Measurements from ENCODE around the gene ADCY7.

Gene ADCY7

GRCh38 chr16:50306287-50306686 is 39.9 kb downstream of the ADCY7 start:
- TF ChIP-seq, protein P1, sequence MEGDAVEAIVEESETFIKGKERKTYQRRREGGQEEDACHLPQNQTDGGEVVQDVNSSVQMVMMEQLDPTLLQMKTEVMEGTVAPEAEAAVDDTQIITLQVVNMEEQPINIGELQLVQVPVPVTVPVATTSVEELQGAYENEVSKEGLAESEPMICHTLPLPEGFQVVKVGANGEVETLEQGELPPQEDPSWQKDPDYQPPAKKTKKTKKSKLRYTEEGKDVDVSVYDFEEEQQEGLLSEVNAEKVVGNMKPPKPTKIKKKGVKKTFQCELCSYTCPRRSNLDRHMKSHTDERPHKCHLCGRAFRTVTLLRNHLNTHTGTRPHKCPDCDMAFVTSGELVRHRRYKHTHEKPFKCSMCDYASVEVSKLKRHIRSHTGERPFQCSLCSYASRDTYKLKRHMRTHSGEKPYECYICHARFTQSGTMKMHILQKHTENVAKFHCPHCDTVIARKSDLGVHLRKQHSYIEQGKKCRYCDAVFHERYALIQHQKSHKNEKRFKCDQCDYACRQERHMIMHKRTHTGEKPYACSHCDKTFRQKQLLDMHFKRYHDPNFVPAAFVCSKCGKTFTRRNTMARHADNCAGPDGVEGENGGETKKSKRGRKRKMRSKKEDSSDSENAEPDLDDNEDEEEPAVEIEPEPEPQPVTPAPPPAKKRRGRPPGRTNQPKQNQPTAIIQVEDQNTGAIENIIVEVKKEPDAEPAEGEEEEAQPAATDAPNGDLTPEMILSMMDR (IDR thresholded peaks at IDR 0.05; ENCODE audit: extremely low read depth, missing control alignments) = no peak
- no peak for DNase-seq (ENCODE audit: low spot score)

GRCh38 chr16:50308237-50308965 is 42.0 kb downstream of the ADCY7 start:
- DNase-seq (ENCODE audit: low spot score) = no peak
- TF ChIP-seq, protein P1 (IDR thresholded peaks at IDR 0.05; ENCODE audit: extremely low read depth, missing control alignments) = no peak

- TF ChIP-seq, protein P1 (IDR thresholded peaks at IDR 0.05; ENCODE audit: extremely low read depth, missing control alignments) = no peak
- DNase-seq (ENCODE audit: low spot score) = no peak
Observed at GRCh38 chr16:50309156-50309526, 42.8 kb downstream of the ADCY7 start.

DNA sequence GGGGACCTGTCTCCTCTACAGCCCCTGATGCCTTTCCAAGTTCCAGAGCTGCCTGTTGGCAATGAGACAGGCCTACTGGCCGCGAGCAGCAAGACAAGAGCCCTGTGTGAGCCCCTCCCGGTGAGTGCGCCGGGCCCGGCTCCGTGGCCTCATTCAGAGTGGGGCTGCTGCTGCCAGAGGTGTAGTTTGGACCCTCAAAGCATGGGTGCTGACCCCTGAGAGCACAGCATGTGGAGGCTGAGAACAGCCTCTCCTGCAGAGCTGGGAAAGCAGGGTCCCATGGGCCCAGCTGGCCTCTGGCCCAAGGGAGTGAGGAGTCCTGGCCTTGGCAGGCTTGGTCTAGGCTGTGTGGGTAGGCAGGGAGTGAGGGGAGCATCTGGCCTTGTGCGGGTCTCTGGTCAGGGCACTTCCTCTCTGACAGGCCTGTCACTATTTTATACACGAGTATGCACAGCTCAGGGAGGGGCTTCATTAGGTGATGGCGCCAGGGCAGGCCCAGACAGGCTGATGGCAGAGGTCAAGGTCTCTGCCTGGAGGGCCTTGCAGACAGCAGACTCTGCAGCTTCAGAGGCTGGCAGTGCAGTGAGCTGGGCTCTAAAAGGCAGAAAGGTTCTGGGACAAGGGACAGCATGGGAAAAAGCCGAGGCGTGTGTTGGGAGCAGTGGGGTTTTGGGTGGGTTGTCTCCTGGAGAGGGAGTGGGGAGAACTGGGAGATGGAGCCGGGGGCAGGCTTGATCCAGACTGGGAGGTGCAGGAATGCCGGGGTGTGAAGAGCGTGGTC is 43.4 kb downstream of the ADCY7 start:
- DNase-seq (ENCODE audit: low spot score) = no peak

DNA sequence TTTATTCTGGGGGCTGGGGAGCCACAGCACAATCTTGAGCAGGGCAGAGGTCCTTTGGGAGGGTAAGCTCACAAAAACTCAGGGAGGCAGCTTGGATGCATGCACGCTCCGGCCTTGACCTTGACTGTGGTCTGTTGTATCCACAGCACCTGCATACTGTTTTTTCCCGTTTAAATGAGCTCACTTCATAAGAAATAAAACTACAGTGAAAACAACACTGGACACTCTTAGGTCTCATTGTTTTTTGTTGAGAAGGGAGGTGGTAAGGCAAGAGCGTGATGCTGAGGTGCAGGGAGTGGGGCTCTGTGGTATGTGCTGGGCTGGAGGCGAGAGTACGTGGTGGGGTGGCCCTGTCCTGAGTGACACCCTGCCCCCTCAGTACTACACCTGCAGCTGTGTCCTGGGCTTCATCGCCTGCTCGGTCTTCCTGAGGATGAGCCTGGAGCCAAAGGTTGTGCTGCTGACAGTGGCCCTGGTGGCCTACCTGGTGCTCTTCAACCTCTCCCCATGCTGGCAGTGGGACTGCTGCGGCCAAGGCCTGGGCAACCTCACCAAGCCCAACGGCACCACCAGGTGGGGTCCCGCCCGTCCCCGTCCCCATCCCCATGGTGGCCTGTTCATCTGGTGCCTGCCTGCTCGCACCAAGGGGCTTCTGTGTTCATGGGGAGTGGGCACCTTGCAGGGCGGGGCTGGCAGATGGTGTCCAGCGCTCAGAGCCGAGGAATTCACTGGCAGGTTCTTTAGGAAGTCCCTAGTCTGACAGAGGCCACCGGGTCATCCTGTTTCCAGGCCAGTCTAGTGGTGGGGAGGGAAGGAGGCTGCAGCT is 44.2 kb downstream of the ADCY7 start:
- TF ChIP-seq, protein P1 (IDR thresholded peaks at IDR 0.05; ENCODE audit: extremely low read depth, missing control alignments) = no peak
- no peak for DNase-seq (ENCODE audit: low spot score)

More for the DNA sequence above, 43.4 kb downstream of the ADCY7 start:
- TF ChIP-seq, protein P1 (IDR thresholded peaks at IDR 0.05; ENCODE audit: extremely low read depth, missing control alignments) = no peak

GRCh38 chr16:50311134-50311528 is 44.8 kb downstream of the ADCY7 start:
- no peak for DNase-seq (ENCODE audit: low spot score)

More at GRCh38 chr16:50311134-50311528, 44.8 kb downstream of the ADCY7 start:
- TF ChIP-seq, protein P1 (IDR thresholded peaks at IDR 0.05; ENCODE audit: extremely low read depth, missing control alignments) = no peak

Measured in GM20000 (cell line).